Measurements from ENCODE around the gene ATXN3L. TPM values are rescaled to one million over a fixed set of nuclear protein-coding genes. Genes with fewer than 3 reads are reported as not detected.

ATXN3L gene
- total and polyA plus RNA-seq, 12 donors: not detected

DNA sequence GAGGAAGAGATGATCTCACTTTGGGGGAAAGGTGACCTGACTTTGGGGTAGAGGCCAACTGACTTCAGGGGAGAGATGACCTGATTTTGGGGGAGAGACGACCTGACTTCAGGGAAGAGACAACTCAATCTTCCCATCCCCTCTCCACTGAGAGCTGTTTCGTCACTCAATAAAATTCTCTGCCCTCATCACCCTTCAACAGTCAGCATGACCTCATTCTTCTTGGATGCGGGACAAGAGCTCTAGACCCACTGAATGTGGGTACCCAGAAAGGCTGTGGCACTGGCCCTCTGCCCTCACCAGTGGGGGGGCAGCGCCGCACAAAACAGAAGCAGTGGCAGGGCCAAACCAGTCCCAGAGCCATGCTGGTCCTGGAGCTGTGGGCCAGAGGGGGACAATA is 34.6 kb downstream of the ATXN3L start:
- no peak for DNase-seq
- TF ChIP-seq, protein P1, sequence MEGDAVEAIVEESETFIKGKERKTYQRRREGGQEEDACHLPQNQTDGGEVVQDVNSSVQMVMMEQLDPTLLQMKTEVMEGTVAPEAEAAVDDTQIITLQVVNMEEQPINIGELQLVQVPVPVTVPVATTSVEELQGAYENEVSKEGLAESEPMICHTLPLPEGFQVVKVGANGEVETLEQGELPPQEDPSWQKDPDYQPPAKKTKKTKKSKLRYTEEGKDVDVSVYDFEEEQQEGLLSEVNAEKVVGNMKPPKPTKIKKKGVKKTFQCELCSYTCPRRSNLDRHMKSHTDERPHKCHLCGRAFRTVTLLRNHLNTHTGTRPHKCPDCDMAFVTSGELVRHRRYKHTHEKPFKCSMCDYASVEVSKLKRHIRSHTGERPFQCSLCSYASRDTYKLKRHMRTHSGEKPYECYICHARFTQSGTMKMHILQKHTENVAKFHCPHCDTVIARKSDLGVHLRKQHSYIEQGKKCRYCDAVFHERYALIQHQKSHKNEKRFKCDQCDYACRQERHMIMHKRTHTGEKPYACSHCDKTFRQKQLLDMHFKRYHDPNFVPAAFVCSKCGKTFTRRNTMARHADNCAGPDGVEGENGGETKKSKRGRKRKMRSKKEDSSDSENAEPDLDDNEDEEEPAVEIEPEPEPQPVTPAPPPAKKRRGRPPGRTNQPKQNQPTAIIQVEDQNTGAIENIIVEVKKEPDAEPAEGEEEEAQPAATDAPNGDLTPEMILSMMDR (IDR thresholded peaks at IDR 0.05): no peak
- Histone ChIP-seq H3K36me3 (no peaks in the 10 kb centered on the region), H3K4me3 (no peak overlapping the region), H3K4me1 (no peaks in the 10 kb centered on the region), H3K9me3 (peaks cover 0 to 15% (median 0%) of the 10 kb centered on the region in 11 donors), H3K27ac (no peak overlapping the region), H3K27me3 (peaks cover 0 to 28% (median 0%) of the 10 kb centered on the region in 7 donors)
- WGBS, 2 donors: 93 to 95% methylated on average over 5 of the region's 5 CpGs
- no peak for ATAC-seq
- intact Hi-C loops (cut with DNase I): no loop called here

GRCh38 chrX:13284570-13284969 is 35.3 kb downstream of the ATXN3L start:
- peaks cover 0 to 15% (median 0%) of the 10 kb centered on the region in 11 donors for H3K9me3 ChIP-seq
- 63 to 80% methylated on average over 1 of the region's 1 CpG for WGBS, 2 donors
- no peak overlapping the region for H3K4me3 ChIP-seq
- peaks cover 0 to 29% (median 0%) of the 10 kb centered on the region in 7 donors for H3K27me3 ChIP-seq
- H3K36me3 ChIP-seq: no peaks in the 10 kb centered on the region
- no peaks in the 10 kb centered on the region for H3K4me1 ChIP-seq
- ATAC-seq (no peak), DNase-seq (no peak)
- intact Hi-C loops (cut with DNase I): no loop called here
- TF ChIP-seq, protein P1 (IDR thresholded peaks at IDR 0.05): no peak
- H3K27ac ChIP-seq: no peak overlapping the region

DNA sequence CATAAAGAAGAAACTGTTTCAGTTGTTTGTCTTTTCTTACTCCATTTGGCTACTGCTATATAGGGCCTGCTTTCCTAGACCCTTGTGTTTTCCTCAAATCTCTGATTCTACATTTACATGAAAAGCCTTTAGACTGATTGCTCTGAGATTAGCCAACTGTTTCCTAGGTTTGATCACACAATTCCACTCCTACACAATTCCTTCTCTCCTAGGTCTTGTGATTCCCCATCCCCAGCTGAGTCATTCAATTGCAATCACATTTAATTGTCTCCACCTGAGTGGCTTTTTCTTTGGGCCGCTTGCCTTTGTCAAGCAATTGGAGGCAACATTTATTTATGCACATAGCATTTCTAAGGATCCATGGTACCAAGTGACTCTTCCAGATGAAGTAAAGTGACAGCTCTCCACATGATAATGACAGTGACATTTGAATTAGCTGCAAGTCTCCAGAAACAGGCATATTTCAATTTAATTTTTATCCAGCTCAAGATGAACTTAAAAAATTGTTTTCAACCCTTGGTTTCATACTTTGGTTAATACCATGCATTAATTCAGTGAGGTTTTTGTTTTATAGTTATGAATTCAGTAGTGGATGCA is 35.8 kb downstream of the ATXN3L start:
- H3K27ac ChIP-seq: no peak overlapping the region
- intact Hi-C loops (cut with DNase I): no loop called here
- whole genome bisulfite sequencing, 2 donors: 71 to 91% methylated on average over 1 of the region's 1 CpG

DNA sequence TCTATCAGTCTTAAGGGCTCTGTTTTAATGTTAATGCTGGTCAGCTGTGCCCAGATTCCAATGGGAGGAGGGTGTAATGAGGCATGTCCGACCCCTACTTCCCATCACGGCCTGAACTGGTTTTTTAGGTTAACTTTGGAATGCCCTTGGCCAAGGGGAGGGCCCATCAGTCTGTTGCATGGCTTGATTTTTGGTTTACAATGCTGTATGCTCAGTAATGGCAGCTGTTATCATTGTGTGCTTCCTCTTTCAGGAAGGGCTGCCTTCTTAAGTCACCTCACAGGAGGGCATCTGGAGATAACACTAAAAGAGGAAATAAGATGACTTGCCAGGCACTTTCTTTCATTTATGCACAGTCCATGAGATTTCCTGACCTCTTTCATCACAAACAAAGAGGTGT is 36.3 kb downstream of the ATXN3L start:
- Histone ChIP-seq H3K27ac (no peak overlapping the region), H3K9me3 (peaks cover 0 to 15% (median 0%) of the 10 kb centered on the region in 11 donors), H3K27me3 (peaks cover 0 to 32% (median 0%) of the 10 kb centered on the region in 7 donors), H3K36me3 (no peaks in the 10 kb centered on the region), H3K4me1 (no peaks in the 10 kb centered on the region), H3K4me3 (no peak overlapping the region)
- TF ChIP-seq, protein P1 (IDR thresholded peaks at IDR 0.05): no peak
- no peak for ATAC-seq
- no peak for DNase-seq
- 63 to 67% methylated on average over 2 of the region's 2 CpGs for whole genome bisulfite sequencing, 2 donors
- intact Hi-C loops (cut with DNase I): no loop called here

More for the DNA sequence above, 35.8 kb downstream of the ATXN3L start:
- no peaks in the 10 kb centered on the region for H3K4me1 ChIP-seq
- ATAC-seq: no peak
- H3K4me3 ChIP-seq: no peak overlapping the region
- TF ChIP-seq, protein P1 (IDR thresholded peaks at IDR 0.05): no peak
- DNase-seq: no peak
- H3K36me3 ChIP-seq: no peaks in the 10 kb centered on the region
- H3K27me3 ChIP-seq: peaks cover 0 to 33% (median 0%) of the 10 kb centered on the region in 7 donors
- H3K9me3 ChIP-seq: peaks cover 0 to 15% (median 0%) of the 10 kb centered on the region in 11 donors

Data from heart right ventricle (tissue), 16 donors.